GM12878 (cell line): ENCODE measurements around the gene HIVEP3. TPM values are rescaled to one million over a fixed set of nuclear protein-coding genes. Genes with fewer than 3 reads are reported as not detected.

Source experiments
- BCL11A ChIP-seq: IDR thresholded peaks from 2 replicates; pipeline ENCODE4 v1.6.1; 2011; ENCODE audit warnings: low read depth, low read length
- FOXM1 ChIP-seq: IDR thresholded peaks from 2 replicates; pipeline ENCODE4 v1.6.1; 2012; ENCODE audit warnings: low read depth, mild to moderate bottlenecking, inconsistent platforms, low read length, moderate library complexity
- HDGF ChIP-seq: fragments of 450-650 bp; IDR thresholded peaks from 2 replicates; pipeline ENCODE4 v1.6.1; 2016; ENCODE audit warnings: antibody characterized with exemption
- NFYA ChIP-seq: IDR thresholded peaks from 2 replicates; pipeline ENCODE4 v1.6.1; 2011; ENCODE audit warnings: low read depth, mild to moderate bottlenecking, low read length, improper control_type of control experiment, borderline replicate concordance
- RAD21 ChIP-seq: IDR thresholded peaks from 2 replicates; pipeline ENCODE4 v1.6.1; 2011; ENCODE audit warnings: mild to moderate bottlenecking, low read depth, low read length, moderate library complexity; ENCODE audit not compliant: insufficient read depth
- ZBED1 ChIP-seq: IDR thresholded peaks from 2 replicates; pipeline ENCODE4 v1.6.1; 2016; ENCODE audit warnings: borderline replicate concordance
- ZNF384 ChIP-seq: IDR thresholded peaks from 2 replicates; pipeline ENCODE4 v1.6.1; 2012; ENCODE audit warnings: low read depth, mild to moderate bottlenecking, low read length, improper control_type of control experiment, borderline replicate concordance
- polyA plus RNA-seq, 11 experiments: library from polyadenylated mRNA; depleted of rRNA in 4 of 11; unstranded in 6 of 11; stranded (reverse) in 5 of 11; fragments of >200 nt; fragmentation: Nextera tagmentation in 4 of 11; fragmentation: Illumina TruSeq in 1 of 11; extraction: Ambion mirVana in 4 of 11; extraction: Trizol in 1 of 11; gene quantifications; 1 replicate in 1 of 11; 2 replicates in 10 of 11; pipeline versions ENCODE4 v1.2.1 to v1.2.3, GENCODE V29; 2011 to 2016; ENCODE audit warnings: inconsistent platforms in 2 of 11, missing spikeins in 2 of 11, low read depth in 1 of 11
- total RNA-seq, 4 experiments: library from RNA; depleted of rRNA in 3 of 4; stranded (reverse); fragments of >200 nt in 3 of 4; fragmentation: Illumina TruSeq in 1 of 4; extraction: Trizol in 1 of 4; gene quantifications; 2 replicates each; pipeline versions ENCODE4 v1.2.1 to v1.2.3, GENCODE V29; 2013 to 2021
- TF ChIP-seq, protein P1 (sequence below): fragments of 450-650 bp; IDR thresholded peaks from 2 replicates; pipeline ENCODE4 v1.6.1; 2017; ENCODE audit warnings: mild to moderate bottlenecking, moderate library complexity
- TF ChIP-seq, protein P2 (sequence below): IDR thresholded peaks from 2 replicates; pipeline ENCODE4 v1.6.1; 2012; ENCODE audit warnings: low read depth, low read length, improper control_type of control experiment
- TF ChIP-seq, protein P3 (sequence below): fragments of 150-350 bp; IDR thresholded peaks from 2 replicates; pipeline ENCODE4 v1.6.1; 2016; ENCODE audit warnings: low read depth, low read length
- TF ChIP-seq, protein P4 (sequence below): fragments of 150-350 bp; IDR thresholded peaks from 2 replicates; pipeline ENCODE4 v1.6.1; 2014; ENCODE audit warnings: mild to moderate bottlenecking, low read depth, low read length
- TF ChIP-seq, protein P5 (sequence below): IDR thresholded peaks from 2 replicates; pipeline ENCODE4 v1.6.1; 2011; ENCODE audit warnings: borderline replicate concordance, low read depth, mild to moderate bottlenecking, moderate library complexity, low read length; ENCODE audit not compliant: insufficient read depth, poor library complexity, severe bottlenecking

Gene HIVEP3
- total and polyA plus RNA-seq, 10 of the 15 experiments (the other 5 are each of a cell fraction or from before 2014, with no cell fraction given) = 1.8 to 13.6 (median 3.8) TPM

DNA sequence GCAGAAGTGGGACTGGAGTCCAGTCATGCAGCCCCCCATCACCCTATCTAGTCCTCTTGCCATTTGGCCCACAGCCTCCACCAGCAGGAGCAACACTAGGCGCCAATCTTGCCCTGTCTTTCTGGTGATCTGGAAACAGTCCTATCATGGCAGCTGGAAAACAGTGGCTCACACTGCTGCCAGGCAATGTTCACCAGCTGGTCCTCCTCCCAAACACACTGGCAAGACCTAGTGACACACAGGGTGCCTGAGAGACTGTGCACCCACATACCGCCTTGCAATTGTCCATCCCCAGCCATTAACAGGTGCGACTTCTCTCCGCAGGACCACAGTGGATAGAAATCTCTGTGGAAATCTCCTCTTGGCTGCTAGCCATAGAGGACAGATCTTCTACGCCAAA is 105.5 kb downstream of the HIVEP3 start (continued):
- TF ChIP-seq, protein P1, sequence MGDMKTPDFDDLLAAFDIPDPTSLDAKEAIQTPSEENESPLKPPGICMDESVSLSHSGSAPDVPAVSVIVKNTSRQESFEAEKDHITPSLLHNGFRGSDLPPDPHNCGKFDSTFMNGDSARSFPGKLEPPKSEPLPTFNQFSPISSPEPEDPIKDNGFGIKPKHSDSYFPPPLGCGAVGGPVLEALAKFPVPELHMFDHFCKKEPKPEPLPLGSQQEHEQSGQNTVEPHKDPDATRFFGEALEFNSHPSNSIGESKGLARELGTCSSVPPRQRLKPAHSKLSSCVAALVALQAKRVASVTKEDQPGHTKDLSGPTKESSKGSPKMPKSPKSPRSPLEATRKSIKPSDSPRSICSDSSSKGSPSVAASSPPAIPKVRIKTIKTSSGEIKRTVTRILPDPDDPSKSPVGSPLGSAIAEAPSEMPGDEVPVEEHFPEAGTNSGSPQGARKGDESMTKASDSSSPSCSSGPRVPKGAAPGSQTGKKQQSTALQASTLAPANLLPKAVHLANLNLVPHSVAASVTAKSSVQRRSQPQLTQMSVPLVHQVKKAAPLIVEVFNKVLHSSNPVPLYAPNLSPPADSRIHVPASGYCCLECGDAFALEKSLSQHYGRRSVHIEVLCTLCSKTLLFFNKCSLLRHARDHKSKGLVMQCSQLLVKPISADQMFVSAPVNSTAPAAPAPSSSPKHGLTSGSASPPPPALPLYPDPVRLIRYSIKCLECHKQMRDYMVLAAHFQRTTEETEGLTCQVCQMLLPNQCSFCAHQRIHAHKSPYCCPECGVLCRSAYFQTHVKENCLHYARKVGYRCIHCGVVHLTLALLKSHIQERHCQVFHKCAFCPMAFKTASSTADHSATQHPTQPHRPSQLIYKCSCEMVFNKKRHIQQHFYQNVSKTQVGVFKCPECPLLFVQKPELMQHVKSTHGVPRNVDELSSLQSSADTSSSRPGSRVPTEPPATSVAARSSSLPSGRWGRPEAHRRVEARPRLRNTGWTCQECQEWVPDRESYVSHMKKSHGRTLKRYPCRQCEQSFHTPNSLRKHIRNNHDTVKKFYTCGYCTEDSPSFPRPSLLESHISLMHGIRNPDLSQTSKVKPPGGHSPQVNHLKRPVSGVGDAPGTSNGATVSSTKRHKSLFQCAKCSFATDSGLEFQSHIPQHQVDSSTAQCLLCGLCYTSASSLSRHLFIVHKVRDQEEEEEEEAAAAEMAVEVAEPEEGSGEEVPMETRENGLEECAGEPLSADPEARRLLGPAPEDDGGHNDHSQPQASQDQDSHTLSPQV = no peak
- TF ChIP-seq, protein P2, sequence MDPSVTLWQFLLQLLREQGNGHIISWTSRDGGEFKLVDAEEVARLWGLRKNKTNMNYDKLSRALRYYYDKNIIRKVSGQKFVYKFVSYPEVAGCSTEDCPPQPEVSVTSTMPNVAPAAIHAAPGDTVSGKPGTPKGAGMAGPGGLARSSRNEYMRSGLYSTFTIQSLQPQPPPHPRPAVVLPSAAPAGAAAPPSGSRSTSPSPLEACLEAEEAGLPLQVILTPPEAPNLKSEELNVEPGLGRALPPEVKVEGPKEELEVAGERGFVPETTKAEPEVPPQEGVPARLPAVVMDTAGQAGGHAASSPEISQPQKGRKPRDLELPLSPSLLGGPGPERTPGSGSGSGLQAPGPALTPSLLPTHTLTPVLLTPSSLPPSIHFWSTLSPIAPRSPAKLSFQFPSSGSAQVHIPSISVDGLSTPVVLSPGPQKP = no peak
- TF ChIP-seq FOXM1 (no peak), HDGF (no peak), ZNF384 (no peak), BCL11A (no peak), NFYA (no peak), ZBED1 (no peak), RAD21 (no peak)
- TF ChIP-seq, protein P3, sequence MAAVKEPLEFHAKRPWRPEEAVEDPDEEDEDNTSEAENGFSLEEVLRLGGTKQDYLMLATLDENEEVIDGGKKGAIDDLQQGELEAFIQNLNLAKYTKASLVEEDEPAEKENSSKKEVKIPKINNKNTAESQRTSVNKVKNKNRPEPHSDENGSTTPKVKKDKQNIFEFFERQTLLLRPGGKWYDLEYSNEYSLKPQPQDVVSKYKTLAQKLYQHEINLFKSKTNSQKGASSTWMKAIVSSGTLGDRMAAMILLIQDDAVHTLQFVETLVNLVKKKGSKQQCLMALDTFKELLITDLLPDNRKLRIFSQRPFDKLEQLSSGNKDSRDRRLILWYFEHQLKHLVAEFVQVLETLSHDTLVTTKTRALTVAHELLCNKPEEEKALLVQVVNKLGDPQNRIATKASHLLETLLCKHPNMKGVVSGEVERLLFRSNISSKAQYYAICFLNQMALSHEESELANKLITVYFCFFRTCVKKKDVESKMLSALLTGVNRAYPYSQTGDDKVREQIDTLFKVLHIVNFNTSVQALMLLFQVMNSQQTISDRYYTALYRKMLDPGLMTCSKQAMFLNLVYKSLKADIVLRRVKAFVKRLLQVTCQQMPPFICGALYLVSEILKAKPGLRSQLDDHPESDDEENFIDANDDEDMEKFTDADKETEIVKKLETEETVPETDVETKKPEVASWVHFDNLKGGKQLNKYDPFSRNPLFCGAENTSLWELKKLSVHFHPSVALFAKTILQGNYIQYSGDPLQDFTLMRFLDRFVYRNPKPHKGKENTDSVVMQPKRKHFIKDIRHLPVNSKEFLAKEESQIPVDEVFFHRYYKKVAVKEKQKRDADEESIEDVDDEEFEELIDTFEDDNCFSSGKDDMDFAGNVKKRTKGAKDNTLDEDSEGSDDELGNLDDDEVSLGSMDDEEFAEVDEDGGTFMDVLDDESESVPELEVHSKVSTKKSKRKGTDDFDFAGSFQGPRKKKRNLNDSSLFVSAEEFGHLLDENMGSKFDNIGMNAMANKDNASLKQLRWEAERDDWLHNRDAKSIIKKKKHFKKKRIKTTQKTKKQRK = no peak
- TF ChIP-seq, protein P4, sequence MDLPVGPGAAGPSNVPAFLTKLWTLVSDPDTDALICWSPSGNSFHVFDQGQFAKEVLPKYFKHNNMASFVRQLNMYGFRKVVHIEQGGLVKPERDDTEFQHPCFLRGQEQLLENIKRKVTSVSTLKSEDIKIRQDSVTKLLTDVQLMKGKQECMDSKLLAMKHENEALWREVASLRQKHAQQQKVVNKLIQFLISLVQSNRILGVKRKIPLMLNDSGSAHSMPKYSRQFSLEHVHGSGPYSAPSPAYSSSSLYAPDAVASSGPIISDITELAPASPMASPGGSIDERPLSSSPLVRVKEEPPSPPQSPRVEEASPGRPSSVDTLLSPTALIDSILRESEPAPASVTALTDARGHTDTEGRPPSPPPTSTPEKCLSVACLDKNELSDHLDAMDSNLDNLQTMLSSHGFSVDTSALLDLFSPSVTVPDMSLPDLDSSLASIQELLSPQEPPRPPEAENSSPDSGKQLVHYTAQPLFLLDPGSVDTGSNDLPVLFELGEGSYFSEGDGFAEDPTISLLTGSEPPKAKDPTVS = no peak
- TF ChIP-seq, protein P5, sequence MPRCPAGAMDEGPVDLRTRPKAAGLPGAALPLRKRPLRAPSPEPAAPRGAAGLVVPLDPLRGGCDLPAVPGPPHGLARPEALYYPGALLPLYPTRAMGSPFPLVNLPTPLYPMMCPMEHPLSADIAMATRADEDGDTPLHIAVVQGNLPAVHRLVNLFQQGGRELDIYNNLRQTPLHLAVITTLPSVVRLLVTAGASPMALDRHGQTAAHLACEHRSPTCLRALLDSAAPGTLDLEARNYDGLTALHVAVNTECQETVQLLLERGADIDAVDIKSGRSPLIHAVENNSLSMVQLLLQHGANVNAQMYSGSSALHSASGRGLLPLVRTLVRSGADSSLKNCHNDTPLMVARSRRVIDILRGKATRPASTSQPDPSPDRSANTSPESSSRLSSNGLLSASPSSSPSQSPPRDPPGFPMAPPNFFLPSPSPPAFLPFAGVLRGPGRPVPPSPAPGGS = no peak
